HG02885 (cell line): ENCODE results near the gene GOLGA6D.
"Not testable (repeated sequence)": the region's sequence is repeated elsewhere in the genome, so short reads cannot be mapped to it uniquely, and the experiment has no call there.

Experiments
- ATAC-seq: cut with Tn5 transposase; IDR thresholded peaks from one replicate; pipeline ENCODE4 v1.9.1; 2021; ENCODE audit warnings: mild to moderate bottlenecking; ENCODE audit not compliant: unreplicated experiment, poor library complexity

The GOLGA6D gene, protein sequence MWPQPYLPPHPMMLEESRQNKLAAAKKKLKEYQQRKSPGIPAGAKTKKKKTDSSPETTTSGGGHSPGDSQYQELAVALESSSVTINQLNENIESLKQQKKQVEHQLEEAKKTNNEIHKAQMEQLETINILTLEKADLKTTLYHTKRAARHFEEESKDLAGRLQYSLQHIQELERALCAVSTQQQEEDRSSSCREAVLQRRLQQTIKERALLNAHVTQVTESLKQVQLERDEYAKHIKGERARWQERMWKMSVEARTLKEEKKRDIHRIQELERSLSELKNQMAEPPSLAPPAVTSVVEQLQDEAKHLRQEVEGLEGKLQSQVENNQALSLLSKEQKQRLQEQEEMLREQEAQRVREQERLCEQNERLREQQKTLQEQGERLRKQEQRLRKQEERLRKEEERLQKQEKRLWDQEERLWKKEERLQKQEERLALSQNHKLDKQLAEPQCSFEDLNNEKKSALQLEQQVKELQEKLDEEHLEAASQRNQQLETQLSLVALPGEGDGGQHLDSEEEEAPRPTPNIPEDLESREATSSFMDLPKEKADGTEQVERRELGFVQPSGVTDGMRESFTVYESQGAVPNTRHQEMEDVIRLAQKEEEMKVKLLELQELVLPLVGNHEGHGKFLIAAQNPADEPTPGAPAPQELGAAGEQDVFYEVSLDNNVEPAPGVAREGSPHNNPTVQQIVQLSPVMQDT

DNA sequence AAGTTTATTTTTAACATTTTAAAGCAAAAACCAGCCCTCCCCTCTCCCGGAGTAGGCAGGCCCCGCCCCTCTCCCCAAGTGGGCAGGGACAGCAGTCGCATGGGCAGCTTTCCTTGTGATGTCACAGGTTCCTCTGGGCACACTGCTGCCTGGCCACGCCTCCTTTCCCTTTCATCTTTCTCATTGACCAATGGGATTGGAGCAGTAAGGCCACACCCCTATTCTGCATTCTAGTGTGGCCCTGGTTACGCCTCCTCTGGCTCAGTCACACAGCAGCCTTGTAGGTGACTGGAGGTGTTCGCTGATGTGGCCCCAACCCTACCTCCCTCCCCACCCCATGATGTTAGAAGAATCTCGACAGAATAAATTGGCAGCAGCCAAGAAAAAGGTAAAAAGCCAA, at the start of gene GOLGA6D:
TSS of gene GOLGA6D (plus strand) at position 264 of the 400 bp plus-strand sequence. CDS start at position 305, 41 bp downstream.
- ATAC-seq: not testable (repeated sequence)

DNA sequence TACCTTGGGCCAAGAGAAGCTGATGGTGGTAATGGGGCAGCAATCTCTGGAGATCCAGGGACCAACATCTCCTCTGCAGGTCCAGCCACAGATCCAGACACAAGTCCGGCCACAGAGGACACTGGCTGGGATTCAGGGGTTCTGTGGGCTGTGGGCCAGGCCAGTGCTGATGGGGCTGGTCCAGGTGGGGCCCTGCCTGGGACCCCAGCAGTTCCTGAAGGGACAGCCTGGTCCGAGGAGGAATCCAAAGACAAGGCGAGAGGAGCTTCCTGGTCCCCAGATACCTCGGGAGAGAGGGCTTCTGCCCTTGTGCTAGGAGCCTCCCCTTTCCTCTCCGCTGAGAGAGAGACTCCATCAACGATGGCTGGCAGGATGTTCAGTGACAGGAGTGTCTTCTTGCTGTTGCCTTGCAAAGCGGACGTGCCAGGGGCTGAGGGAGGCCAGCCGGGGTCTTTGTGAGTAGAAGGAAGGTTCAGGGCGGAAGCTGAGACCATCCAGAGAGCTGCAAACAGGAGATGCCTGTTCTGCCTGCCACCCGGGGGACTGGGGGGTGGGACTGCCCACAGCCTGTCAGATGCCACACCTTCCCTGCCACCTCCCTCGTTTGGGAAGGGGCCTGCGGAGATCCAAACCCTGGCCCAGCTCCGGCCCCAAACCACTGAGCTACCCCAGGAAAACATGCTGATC, 49.0 kb upstream of the GOLGA6D start:
- no peak for ATAC-seq

DNA sequence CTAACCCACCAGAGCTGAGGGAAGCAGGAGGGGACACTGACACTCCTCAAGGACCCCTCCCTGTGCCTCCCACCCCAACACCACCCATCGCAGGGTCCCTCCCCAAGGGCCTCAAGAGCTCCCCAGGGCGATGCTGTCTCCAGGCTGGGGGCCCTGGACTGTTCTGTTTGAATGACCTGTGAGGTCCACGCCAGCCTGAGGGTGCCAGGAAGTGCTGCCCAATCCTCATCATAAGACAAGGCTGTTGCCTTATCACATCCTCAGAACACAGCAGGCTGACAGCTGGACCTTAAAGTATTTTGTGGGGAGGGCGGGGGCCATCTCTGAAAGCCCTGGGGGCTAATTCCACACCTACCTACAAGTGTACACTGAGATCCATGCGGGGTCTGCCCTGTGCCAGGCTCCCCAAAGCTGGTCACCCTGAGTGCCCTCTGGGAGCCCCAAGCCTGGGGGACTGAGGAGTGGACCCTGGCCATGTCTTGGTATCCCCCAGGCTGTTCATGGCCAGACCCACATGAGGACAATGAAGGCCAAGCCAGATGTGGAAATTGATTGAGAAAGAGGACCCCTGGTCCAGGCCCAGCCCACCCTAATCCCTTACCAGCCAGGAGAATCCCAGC, 48.3 kb upstream of the GOLGA6D start:
- ATAC-seq: no peak

DNA sequence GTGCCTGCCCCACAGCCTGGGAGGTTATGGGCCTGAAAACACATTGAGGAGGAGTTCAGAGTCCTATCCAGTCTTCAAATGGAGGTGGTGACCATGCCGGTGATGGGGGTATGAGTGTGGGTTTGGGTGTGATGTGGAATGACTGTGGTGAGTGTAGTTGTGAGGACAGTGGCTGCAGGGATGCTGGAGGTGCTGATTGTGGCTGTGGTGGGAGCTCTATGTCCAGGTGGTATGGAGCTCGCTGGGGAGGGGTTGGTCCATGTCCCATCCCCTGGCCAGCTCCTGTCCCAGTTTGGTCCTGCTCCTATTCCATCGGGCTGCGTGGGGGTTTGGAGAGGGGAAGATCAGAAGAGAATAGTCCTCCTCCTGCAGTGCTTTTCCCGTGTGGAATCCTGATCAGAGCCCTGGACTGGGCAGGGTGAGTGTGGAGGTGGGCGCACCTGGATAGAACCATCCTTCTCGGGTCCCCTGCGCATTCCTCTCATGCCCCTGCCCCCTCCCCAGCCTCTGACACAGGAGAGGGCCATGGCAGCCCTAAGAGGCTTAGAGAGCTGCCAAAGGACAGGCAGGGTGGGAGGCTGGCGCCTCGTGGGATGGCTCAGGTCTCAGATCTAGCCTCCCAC, 47.5 kb upstream of the GOLGA6D start:
- no peak for ATAC-seq

- ATAC-seq: no peak
Measured at GRCh38 chr15:75235760-75236729, 46.6 kb upstream of the GOLGA6D start.

- ATAC-seq: no peak
Measured at GRCh38 chr15:75237316-75237982, 45.2 kb upstream of the GOLGA6D start.

GRCh38 chr15:75238150-75238549, 44.5 kb upstream of the GOLGA6D start:
- ATAC-seq: no peak

DNA sequence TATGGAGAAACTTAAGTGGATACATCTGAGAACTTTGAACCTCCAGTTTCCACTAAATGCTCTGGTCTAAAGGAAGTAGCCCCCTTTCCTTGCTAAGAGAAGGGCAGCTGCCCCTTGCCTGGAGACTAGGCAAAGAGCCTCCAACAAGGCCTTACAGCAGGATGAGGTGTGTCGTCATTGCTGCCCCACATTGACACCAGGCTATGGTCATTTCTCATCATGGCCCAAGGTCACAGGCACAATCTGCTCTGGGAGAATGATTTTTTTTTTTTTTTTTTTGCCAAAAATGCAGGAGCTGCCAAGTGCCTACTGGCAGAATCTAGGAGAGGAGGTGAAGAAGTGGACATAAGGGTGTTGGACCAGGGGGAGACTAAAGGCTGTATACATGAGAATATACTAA, 36.9 kb upstream of the GOLGA6D start:
- ATAC-seq: not testable (repeated sequence)

- not testable (repeated sequence) for ATAC-seq
Measured at GRCh38 chr15:75248991-75249390, 33.6 kb upstream of the GOLGA6D start.

DNA sequence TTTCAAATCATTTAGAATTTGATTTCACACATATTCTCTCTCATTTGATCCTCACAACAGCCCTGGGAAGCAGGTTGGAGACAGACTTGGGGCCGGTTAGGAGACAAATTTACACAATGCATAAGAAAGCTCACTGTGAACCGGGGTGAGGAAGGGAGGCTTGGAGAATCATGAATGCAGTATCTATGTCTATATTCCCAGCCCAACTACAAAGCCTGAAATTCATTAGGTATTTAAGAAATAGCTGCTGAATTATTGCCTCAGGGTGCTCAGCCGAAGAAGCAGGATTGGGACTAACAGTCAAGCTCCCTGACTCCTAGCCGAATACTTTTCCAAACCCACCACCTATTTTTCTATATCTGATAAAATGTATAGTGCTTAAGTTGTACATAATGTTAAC, 32.9 kb upstream of the GOLGA6D start:
- ATAC-seq: no peak

DNA sequence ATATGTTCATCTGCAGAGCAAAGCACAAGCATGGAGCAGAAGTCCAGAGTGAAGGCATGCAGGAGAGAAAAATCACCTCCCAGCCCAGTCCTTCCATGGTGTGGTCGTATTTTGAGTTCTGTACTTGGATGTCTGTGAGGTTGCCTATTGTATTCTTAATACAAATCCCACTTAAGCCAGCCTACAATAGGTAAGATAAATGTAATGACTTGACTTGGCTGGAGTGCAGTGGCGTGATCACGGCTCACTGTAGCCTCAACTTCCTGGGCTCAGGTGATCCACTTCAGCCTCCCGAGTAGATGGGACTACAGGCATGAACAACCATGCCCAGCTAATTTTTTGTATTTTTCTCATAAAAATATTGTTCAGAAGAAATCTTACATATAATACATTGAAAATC, 31.3 kb upstream of the GOLGA6D start:
- ATAC-seq: not testable (repeated sequence)

GRCh38 chr15:75252285-75252684, 30.4 kb upstream of the GOLGA6D start:
- not testable (repeated sequence) for ATAC-seq

GRCh38 chr15:75258034-75258433, 24.6 kb upstream of the GOLGA6D start, which contains the start of gene GOLGA6C:
TSS of gene GOLGA6C (plus strand) at chr15:75258334. CDS start at chr15:75258599, 265 bp downstream.
- ATAC-seq: not testable (repeated sequence)

GRCh38 chr15:75258620-75259343, 23.9 kb upstream of the GOLGA6D start:
- ATAC-seq: not testable (repeated sequence)

- not testable (repeated sequence) for ATAC-seq
Measured at GRCh38 chr15:75259873-75260272, 22.8 kb upstream of the GOLGA6D start.

DNA sequence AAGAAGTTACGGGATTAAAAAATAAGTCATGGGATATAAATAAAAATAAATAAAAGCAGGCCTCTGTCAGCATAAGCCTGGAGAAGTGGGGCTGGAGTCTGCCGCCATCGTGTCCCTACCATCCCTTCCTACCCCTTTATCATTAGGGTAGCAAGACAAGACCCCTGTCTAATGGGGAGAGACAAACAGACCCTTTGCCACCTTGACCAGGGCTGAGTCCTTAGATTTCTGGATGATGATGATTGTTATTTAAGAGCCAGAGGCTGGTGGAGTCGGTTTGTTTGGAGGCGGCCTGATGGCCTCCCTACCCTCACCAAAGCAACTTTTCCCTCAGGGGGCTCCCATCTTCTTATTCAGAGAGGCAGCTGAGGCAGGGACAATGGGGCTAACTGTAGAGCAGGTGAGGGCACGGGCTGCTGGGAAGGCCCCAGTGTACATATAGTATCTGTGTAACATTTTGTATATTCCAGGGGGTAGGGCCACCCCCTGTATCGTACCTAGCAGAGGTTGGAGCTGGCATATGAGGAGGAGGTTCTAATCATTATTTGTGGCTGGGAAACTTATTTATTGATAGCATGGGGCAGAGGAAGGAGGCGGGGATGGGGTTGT, 8.8 kb upstream of the GOLGA6D start:
- not testable (repeated sequence) for ATAC-seq

- peak; percentile 89 for ATAC-seq
Measured at GRCh38 chr15:75274509-75275107, 8.0 kb upstream of the GOLGA6D start.
